Caco-2 (cell line): Measurements from ENCODE around the gene MAST4. TPM values are rescaled to one million over a fixed set of nuclear protein-coding genes. Genes with fewer than 3 reads are reported as not detected.

ENCODE experiments used
- BruUV-seq: library from RNA; stranded (reverse); fragments of 400-500 nt; replicated peaks from 2 replicates; lab custom pipeline; 2021; lab: Mats Ljungman, UMichigan
- CTCF ChIA-PET: fragments of 300-600 bp; sonication (Branson Sonifier 250); formaldehyde crosslinking; loops from one replicate; lab custom pipeline; 2022; ENCODE audit warnings: antibody characterized with exemption; lab: Charles Lee
- POLR2A ChIA-PET: fragments of 300-600 bp; sonication (Branson Sonifier 250); formaldehyde crosslinking; loops from one replicate; lab custom pipeline; 2022; ENCODE audit warnings: antibody characterized with exemption; lab: Charles Lee
- DNase-seq, 2 experiments: peaks; one replicate each; pipeline versions ENCODE4 v3.0.0 to v3.0.0-alpha.2; 2020 to 2022
- H3K27me3 ChIP-seq: replicated peaks from 2 replicates; pipeline ENCODE4 v1.6.0; 2011; ENCODE audit warnings: low read length; ENCODE audit not compliant: control insufficient read depth, insufficient read depth
- H3K36me3 ChIP-seq: 2 replicates; pipeline ENCODE4 v1.5.1; 2011; ENCODE audit warnings: low read length; ENCODE audit not compliant: control insufficient read depth, insufficient read depth
- H3K4me1 ChIP-seq: fragments of 250-450 bp; sonication (Bioruptor Pico); 2 replicates; pipeline ENCODE4 v1.5.1; 2020; ENCODE audit warnings: mild to moderate bottlenecking
- H3K4me3 ChIP-seq: 2 replicates; pipeline ENCODE4 v1.5.1; 2011; ENCODE audit warnings: low read depth, mild to moderate bottlenecking, control low read depth, low read length
- H3K9me3 ChIP-seq: fragments of 250-450 bp; sonication (Bioruptor Pico); 2 replicates; pipeline ENCODE4 v1.5.1; 2020; ENCODE audit warnings: mild to moderate bottlenecking, moderate library complexity
- H3K27ac Mint-ChIP-seq: one replicate; pipeline ENCODE4 v1.8.0; 2022; ENCODE audit warnings: mixed read lengths; ENCODE audit not compliant: unreplicated experiment
- H3K27me3 Mint-ChIP-seq: one replicate; pipeline ENCODE4 v1.8.0; 2022; ENCODE audit warnings: mixed read lengths; ENCODE audit not compliant: insufficient read depth, unreplicated experiment
- H3K36me3 Mint-ChIP-seq: one replicate; pipeline ENCODE4 v1.8.0; 2022; ENCODE audit warnings: mild to moderate bottlenecking, mixed read lengths; ENCODE audit not compliant: insufficient read depth, unreplicated experiment
- H3K4me1 Mint-ChIP-seq: one replicate; pipeline ENCODE4 v1.8.0; 2022; ENCODE audit warnings: low read depth, mixed read lengths; ENCODE audit not compliant: unreplicated experiment
- H3K4me3 Mint-ChIP-seq: one replicate; pipeline ENCODE4 v1.8.0; 2022; ENCODE audit warnings: mild to moderate bottlenecking, moderate library complexity, mixed read lengths; ENCODE audit not compliant: unreplicated experiment
- H3K9me3 Mint-ChIP-seq: one replicate; pipeline ENCODE4 v1.8.0; 2022; ENCODE audit warnings: mixed read lengths; ENCODE audit not compliant: unreplicated experiment
- CTCF ChIP-seq, 2 experiments: fragments of 200-600 bp in 1 of 2; IDR thresholded peaks; 1 replicate in 1 of 2; 2 replicates in 1 of 2; pipeline versions ENCODE4 v1.5.1 to v1.8.0; 2011 to 2022; ENCODE audit warnings: antibody characterized with exemption in 1 of 2, control low read depth in 1 of 2, inconsistent platforms in 1 of 2, low read depth in 1 of 2, low read length in 1 of 2, mild to moderate bottlenecking in 1 of 2, moderate library complexity in 1 of 2; ENCODE audit not compliant: insufficient read depth in 1 of 2, severe bottlenecking in 1 of 2, unreplicated experiment in 1 of 2
- intact Hi-C: fragments of 100-400 bp; cut with micrococcal nuclease; formaldehyde crosslinking; loops from one replicate; pipeline ENCODE4 v1.10.0; 2022; ENCODE audit not compliant: unreplicated experiment
- total RNA-seq: library from RNA; stranded (reverse); gene quantifications from 2 replicates; pipeline ENCODE4 v1.2.3, GENCODE V29; 2022

Gene MAST4
- total RNA-seq, 1 experiment from 2014 or later, result 17.8 TPM

GRCh38 chr5:66728049-66728448, 131.9 kb downstream of the MAST4 start:
- Histone ChIP-seq H3K36me3 (no peaks in the 10 kb centered on the region), H3K27me3 (no peaks in the 10 kb centered on the region), H3K4me1 (no peaks in the 10 kb centered on the region), H3K4me3 (no peak overlapping the region), H3K9me3 (no peaks in the 10 kb centered on the region)
- no peak for DNase-seq
- POLR2A ChIA-PET, result no interaction called here
- Mint-ChIP-seq H3K4me3 (no peak overlapping the region), H3K9me3 (no peaks in the 10 kb centered on the region), H3K27me3 (peaks cover 22% of the 10 kb centered on the region), H3K36me3 (no peaks in the 10 kb centered on the region), H3K4me1 (no peaks in the 10 kb centered on the region), H3K27ac (no peak overlapping the region)
- no peak for TF ChIP-seq CTCF (IDR thresholded peaks at IDR 0.05; ENCODE audit: insufficient read depth in 1 of 2, low read depth in 1 of 2, low read length in 1 of 2, severe bottlenecking in 1 of 2, unreplicated experiment in 1 of 2)
- BruUV-seq, result no TSS peak
- CTCF ChIA-PET, result no interaction called here
- intact Hi-C loops, result no loop called here

DNA sequence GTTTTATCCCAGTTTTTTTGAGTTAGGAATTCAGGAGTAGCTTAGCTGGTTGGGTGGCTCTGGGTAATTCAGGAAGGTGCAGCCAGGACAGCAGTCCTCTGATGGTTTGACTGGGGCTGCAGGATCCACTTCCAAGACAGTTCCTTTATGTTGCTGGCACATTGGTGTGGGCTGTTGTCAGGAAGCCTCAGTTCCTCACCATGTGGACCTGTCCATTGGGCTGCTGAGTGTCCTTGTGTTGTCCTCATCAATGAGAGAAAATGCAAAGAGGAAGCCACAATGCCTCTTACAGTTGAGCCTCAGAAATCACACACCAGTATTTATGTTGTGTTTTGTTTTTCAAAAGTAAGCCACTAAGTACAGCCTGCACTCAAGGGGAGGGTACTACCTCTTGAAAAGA, 140.9 kb downstream of the MAST4 start:
- H3K27ac Mint-ChIP-seq, result no peak overlapping the region
- no peak for TF ChIP-seq CTCF (IDR thresholded peaks at IDR 0.05; ENCODE audit: insufficient read depth in 1 of 2, low read depth in 1 of 2, low read length in 1 of 2, severe bottlenecking in 1 of 2, unreplicated experiment in 1 of 2)
- Histone ChIP-seq H3K4me3 (no peak overlapping the region), H3K9me3 (no peaks in the 10 kb centered on the region), H3K36me3 (no peaks in the 10 kb centered on the region), H3K27me3 (no peaks in the 10 kb centered on the region; the same call in none of the 2 replicates), H3K4me1 (peaks cover 4% of the 10 kb centered on the region; the same call in 1 of the 2 replicates)
- peaks cover 10% of the 10 kb centered on the region for H3K4me1 Mint-ChIP-seq
- no peaks in the 10 kb centered on the region for H3K36me3 Mint-ChIP-seq
- peaks cover 7% of the 10 kb centered on the region for H3K27me3 Mint-ChIP-seq
- no peaks in the 10 kb centered on the region for H3K9me3 Mint-ChIP-seq
- intact Hi-C loops, result no loop called here
- no TSS peak for BruUV-seq
- ChIA-PET CTCF (no interaction called here), POLR2A (no interaction called here)
- no peak overlapping the region for H3K4me3 Mint-ChIP-seq
- no peak for DNase-seq

- Mint-ChIP-seq H3K27me3 (peaks cover under 1% of the 10 kb centered on the region), H3K4me3 (no peak overlapping the region), H3K4me1 (peaks cover 10% of the 10 kb centered on the region), H3K27ac (no peak overlapping the region), H3K9me3 (no peaks in the 10 kb centered on the region), H3K36me3 (no peaks in the 10 kb centered on the region)
- H3K27me3 ChIP-seq, result no peaks in the 10 kb centered on the region; the same call in none of the 2 replicates
- BruUV-seq, result no TSS peak
- no peaks in the 10 kb centered on the region for H3K36me3 ChIP-seq
- no peaks in the 10 kb centered on the region for H3K9me3 ChIP-seq
- CTCF ChIA-PET, result no interaction called here
- no peak overlapping the region for H3K4me3 ChIP-seq
- no peak for DNase-seq
- peaks cover 4% of the 10 kb centered on the region; the same call in 1 of the 2 replicates for H3K4me1 ChIP-seq
- POLR2A ChIA-PET, result no interaction called here
- intact Hi-C loops, result no loop called here
- TF ChIP-seq CTCF (IDR thresholded peaks at IDR 0.05; ENCODE audit: insufficient read depth in 1 of 2, low read depth in 1 of 2, low read length in 1 of 2, severe bottlenecking in 1 of 2, unreplicated experiment in 1 of 2), result no peak
These were observed 141.9 kb downstream of the MAST4 start for GRCh38 chr5:66738136-66738535.
